HG03432 (cell line): ENCODE data around the gene TSPY9.
"Not testable (repeated sequence)": the region's sequence is repeated elsewhere in the genome, so short reads cannot be mapped to it uniquely, and the experiment has no call there.

Experiments used
- ATAC-seq: cut with Tn5 transposase; IDR thresholded peaks from one replicate; pipeline ENCODE4 v1.9.1; 2021; ENCODE audit warnings: mild to moderate bottlenecking, moderate library complexity; ENCODE audit not compliant: unreplicated experiment

The TSPY9 gene, protein sequence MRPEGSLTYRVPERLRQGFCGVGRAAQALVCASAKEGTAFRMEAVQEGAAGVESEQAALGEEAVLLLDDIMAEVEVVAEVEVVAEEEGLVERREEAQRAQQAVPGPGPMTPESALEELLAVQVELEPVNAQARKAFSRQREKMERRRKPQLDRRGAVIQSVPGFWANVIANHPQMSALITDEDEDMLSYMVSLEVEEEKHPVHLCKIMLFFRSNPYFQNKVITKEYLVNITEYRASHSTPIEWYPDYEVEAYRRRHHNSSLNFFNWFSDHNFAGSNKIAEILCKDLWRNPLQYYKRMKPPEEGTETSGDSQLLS

DNA sequence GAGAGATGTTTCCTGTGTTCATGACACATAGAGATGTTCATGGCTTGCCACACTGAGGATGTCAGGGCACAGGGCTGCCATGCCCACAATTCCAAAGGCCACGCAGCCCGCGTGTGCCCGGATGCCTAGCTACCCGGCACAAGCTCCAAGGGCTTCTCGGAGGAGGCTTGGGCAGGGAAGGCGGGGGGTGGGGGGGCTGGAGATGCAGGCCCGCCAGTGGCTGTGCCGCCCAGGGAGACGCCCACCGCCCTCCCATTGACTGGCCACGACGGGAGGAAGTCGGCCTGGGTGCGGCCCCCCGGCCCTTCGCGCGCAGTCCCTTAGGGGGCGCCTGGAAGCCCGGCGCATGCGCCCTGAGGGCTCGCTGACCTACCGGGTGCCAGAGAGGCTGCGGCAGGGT, at the start of gene TSPY9:
Gene TSPY9 (plus strand): TSS at position 301 of the 400 bp plus-strand sequence. CDS start 46 bp downstream, at position 347.
- not testable (repeated sequence) for ATAC-seq

DNA sequence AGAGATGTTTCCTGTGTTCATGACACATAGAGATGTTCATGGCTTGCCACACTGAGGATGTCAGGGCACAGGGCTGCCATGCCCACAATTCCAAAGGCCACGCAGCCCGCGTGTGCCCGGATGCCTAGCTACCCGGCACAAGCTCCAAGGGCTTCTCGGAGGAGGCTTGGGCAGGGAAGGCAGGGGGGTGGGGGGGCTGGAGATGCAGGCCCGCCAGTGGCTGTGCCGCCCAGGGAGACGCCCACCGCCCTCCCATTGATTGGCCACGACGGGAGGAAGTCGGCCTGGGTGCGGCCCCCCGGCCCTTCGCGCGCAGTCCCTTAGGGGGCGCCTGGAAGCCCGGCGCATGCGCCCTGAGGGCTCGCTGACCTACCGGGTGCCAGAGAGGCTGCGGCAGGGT, 20.4 kb upstream of the TSPY9 start, which contains the start of gene TSPY1:
Gene TSPY1 (plus strand): TSS at position 301 of the 400 bp plus-strand sequence. CDS start 46 bp downstream, at position 347.
- not testable (repeated sequence) for ATAC-seq

DNA sequence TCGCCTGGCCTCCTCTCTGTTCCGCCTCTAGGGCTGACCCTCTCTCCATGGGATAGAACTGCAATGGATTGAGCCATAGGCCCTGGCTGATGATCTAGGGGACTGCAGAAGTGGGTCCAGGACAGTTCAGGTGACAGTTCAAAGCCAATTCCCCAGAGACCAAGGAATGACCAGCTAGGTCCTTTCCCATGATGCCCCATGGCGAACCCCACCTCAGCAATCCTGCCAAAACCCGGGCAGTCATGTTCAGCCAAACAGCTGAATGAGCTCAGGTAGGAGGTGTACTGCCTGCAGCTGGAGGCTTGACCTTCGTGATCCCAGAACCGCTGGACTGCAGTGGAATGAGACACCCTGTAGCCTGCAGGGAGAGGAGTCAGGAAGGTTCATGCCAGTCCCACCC, 17.3 kb downstream of the TSPY9 start:
- not testable (repeated sequence) for ATAC-seq

DNA sequence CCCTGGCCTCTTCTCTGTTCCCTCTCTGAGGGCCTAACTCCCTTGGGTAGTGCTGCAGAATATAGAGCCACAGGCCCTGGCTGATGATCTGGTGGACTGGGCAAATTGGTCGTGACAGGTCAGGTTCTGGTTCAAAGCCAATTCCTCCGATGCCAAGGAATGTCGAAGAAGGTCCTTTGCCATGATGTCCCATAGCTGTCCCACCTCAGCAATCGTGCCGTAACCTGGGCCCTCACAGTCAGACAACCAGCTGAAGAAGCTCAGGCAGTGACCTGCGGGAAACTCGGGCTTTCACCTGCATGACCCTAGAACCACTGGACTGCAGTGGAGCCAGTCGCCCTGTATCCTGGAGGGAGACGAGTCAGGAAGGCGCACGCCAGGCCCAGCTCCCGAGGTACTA, 29.2 kb downstream of the TSPY9 start:
- ATAC-seq: not testable (repeated sequence)

DNA sequence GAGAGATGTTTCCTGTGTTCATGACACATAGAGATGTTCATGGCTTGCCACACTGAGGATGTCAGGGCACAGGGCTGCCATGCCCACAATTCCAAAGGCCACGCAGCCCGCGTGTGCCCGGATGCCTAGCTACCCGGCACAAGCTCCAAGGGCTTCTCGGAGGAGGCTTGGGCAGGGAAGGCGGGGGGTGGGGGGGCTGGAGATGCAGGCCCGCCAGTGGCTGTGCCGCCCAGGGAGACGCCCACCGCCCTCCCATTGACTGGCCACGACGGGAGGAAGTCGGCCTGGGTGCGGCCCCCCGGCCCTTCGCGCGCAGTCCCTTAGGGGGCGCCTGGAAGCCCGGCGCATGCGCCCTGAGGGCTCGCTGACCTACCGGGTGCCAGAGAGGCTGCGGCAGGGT, 40.5 kb downstream of the TSPY9 start, which contains the start of gene TSPY10:
Gene TSPY10 (plus strand): TSS at position 301 of the 400 bp plus-strand sequence. CDS start 46 bp downstream, at position 347.
- not testable (repeated sequence) for ATAC-seq
